ENCODE data around the gene PPP2R2C. TPM values are rescaled to one million over a fixed set of nuclear protein-coding genes. Genes with fewer than 3 reads are reported as not detected.

PPP2R2C gene
- total RNA-seq, 1 experiment from 2014 or later = 0.03 TPM

- DNase-seq (ENCODE audit: low spot score) = no peak
These were observed 45.6 kb downstream of the PPP2R2C start for GRCh38 chr4:6426571-6427438.

GRCh38 chr4:6425911-6426310 lies 46.5 kb downstream of the PPP2R2C start:
- DNase-seq (ENCODE audit: low spot score) = no peak

GRCh38 chr4:6425336-6425735 lies 47.1 kb downstream of the PPP2R2C start:
- DNase-seq (ENCODE audit: low spot score) = no peak

GRCh38 chr4:6424425-6424824 lies 48.0 kb downstream of the PPP2R2C start:
- DNase-seq (ENCODE audit: low spot score) = no peak

GRCh38 chr4:6423575-6423974 lies 48.8 kb downstream of the PPP2R2C start:
- DNase-seq (ENCODE audit: low spot score) = no peak

DNA sequence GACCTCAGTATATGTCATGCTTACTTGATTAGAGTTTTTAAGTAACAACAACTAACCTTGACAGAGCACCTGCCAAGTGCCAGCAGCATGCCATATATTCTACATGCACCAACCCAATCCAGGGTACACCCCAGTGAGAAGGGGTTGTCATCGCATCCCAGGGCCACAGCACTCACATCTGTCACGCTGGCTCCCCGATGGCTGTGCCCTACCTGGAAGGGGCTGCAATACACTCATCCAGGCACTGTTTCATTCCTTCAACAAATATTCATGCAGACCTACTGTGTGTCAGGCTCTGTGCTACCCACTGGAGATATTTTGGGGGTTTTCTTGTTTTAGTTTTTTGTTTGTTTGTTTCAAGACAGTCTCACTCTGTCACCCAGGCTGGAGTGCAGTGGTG lies 49.5 kb downstream of the PPP2R2C start:
- no peak for DNase-seq (ENCODE audit: low spot score)

DNA sequence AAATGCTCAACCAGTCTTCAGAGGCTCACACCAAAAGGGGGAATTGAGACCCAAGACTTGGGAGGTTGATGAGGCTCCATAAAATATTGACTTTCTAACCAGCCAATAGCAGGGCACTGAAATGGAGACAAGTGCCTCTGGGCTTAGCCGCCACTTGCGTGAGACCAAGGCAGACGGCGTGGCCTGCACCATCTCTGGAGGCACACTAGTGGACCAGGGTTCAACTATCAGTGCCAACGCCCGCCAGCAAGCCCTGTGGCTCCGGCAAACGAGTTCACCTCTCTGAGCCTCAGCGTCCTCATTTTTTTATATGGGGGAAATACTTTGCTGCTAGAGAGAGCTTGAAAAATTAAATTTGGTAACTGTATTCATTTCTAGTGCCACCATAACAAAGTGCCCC lies 50.3 kb downstream of the PPP2R2C start:
- no peak for DNase-seq (ENCODE audit: low spot score)

DNA sequence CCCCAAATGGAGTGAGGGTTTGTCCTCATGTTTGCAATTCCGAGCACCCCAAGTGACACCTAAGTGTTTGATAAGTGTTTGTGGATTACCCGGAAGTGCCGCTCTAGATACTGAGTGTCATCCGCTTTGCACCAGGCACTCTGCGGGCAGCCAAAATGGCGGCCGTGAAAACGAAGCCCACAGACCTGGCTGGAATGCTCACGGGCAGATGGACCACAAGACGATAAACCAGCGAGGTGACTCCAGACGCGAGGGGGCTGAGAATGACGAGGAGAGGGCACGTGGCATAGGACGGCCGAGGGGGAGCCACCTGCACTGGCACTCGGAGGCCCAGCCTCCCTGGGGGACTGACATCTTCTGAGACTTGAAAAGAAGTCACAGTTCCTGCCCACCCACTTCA lies 51.0 kb downstream of the PPP2R2C start:
- no peak for DNase-seq (ENCODE audit: low spot score)

DNA sequence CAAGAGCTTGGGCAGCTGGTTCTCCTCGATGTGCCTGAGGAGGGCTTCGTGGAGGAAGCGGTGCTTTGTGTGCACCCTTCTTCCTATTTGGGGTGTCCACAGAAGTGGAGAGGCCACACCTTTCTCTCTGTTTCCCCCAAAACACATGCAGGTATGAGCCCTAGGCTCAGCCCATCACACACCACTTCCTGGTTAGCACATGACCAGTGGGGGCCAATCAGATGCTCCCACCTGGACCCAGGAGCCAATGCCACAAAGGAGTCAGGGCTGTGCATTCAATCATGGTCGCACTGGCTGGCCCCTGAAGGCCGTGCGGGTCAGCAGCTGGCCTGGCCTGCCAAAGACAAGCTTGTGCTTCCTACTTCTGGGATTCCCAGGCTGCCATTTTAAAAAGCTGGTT lies 51.4 kb downstream of the PPP2R2C start:
- no peak for DNase-seq (ENCODE audit: low spot score)

DNA sequence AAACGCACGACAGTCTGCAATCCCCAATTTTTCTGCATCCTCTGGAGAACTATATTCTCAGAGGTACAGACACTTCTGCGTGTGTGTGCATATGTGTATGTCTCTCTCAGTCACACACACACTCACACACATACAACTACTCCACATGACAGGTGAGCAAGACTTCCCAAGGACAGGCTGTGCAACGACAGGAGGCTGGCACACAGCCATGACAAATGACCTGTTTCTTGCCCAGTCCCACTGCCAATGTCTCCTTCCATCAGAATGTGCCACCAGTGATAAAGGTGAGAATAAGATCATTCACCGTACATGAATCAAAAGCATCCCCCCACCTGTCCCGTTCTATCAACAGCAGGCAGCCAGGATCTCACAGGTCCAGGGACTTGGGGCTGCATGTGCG lies 52.4 kb downstream of the PPP2R2C start:
- no peak for DNase-seq (ENCODE audit: low spot score)

DNA sequence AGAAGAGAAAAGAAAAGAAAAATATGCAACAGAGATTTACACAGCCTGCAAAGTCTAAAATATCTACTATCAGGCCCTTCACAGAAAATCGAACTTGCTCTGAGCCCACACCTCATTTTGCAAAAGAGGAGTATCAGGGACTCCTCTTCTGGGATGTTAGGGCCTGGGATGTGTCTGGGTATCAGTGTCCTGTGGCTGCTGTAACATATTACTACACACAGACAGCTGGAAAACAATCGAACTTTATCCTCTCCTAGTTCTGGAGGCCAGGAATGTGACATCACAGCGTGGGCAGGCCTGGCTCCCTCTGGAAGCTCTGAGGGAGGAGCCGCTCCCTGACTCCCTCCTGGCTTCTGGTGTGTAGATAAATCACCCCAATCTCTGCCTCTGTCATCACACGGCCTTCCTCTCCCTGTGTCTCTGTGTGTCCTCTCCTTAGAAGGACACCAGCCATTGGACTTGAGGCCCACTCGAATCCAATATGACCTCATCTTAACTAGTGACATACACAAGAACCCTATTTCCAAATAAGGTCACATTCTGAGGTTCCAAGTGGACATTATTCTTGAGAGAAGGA lies 52.9 kb downstream of the PPP2R2C start:
- DNase-seq (ENCODE audit: low spot score) = no peak

DNA sequence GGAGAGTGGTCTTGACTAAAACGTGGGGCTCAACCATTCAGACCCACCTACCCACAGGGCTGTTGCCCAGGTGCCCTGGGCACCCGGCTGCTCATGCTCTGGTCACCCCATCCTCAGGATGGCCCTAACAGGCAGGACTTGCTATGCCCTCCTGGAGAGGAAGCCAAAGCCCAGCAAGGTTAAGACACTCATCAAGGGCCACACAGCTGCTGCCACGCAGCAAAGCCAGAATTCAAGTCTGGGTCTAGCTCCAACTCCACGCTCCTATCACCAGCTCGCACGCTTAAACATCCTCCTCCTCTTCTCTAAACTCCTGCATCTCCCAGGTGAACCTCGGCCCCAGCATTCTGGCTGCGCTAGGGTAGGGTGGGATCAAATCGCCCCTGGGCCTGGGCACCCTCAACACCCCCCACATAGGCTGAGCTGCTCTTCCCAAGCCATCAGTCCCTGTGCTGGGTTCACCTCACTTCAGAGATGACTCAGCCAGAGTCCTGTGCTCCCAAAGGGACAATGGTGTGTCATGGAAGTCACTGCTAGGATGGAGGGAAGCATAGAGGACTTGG lies 54.1 kb downstream of the PPP2R2C start:
- no peak for DNase-seq (ENCODE audit: low spot score)

- no peak for DNase-seq (ENCODE audit: low spot score)
These were observed 54.8 kb downstream of the PPP2R2C start for GRCh38 chr4:6417516-6418050.

- DNase-seq (ENCODE audit: low spot score) = no peak
These were observed 55.7 kb downstream of the PPP2R2C start for GRCh38 chr4:6416518-6417286.

DNA sequence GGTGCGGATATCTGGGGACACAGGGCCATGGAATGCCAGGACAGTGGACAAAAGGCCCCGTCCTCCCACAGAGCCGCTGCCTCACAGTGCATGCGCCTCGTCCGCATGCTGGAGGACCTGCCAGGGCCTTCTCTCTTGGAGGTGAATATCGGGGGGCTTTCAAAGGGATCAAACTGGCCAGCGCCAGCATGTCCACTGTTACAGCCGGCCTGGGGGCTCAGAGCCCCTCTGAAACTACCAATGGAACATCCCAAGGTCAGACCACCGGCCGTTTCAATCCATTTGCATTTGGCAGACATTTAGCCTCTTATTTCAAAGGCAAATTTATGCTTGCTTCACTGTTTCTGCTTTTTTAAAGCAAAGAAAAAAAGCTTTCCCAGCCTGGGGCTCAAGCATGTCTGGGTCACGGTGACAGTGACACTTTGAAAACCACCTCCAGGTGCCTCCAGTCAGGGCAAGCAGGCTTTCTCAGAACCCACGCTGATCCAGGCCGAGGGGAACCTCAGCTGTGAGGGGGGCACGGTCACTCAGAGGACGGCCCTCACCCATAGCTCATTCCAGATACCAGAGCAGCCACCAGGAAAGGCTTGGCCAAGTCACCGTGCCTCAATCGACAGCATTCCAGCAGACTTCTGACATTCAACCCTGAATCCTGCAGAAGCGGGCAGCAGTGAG lies 57.2 kb downstream of the PPP2R2C start:
- no peak for DNase-seq (ENCODE audit: low spot score)

DNA sequence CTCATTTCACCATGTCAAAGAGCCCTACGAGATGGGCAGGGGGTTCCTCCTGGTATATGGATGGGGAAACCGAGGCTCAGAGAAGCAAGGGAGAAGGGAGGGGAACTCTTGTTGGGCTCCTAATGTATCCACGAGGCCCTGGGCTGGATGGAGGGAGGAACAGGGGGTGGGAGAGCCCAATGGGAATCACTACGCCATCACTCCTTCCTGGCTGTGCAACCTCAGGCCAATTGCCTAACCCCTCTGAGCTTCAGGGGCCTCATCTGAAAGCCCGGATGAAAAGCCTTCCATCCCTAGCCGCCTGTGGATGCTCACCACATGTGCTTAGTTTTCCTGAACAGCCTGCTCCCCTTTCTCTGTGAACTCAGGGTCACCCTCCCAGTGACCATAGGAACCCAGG lies 57.8 kb downstream of the PPP2R2C start:
- DNase-seq (ENCODE audit: low spot score) = no peak

GRCh38 chr4:6410664-6411063 lies 61.8 kb downstream of the PPP2R2C start:
- DNase-seq (ENCODE audit: low spot score) = no peak

DNA sequence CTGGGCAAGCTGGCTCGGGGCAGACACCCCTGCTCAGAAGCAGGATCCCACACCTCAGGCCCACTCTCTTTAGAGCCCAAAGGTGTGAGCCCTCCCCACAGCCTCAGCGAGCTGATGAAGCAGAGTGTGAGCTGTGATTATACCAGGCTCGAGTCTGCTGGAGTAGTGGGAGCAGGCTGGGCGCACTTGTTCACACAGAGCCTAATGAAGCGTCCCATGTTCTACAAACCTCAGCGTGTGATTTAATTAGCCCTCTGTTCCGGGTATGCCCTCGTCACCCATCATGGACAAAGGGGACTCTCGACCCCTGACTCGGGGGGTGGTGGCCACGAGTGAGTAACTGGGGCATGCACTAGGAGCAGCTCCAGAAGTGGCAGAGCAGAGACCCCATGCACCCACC lies 62.3 kb downstream of the PPP2R2C start:
- no peak for DNase-seq (ENCODE audit: low spot score)

- no peak for DNase-seq (ENCODE audit: low spot score)
These were observed 63.0 kb downstream of the PPP2R2C start for GRCh38 chr4:6409381-6409780.

- DNase-seq (ENCODE audit: low spot score) = no peak
These were observed 64.2 kb downstream of the PPP2R2C start for GRCh38 chr4:6408263-6408662.

DNA sequence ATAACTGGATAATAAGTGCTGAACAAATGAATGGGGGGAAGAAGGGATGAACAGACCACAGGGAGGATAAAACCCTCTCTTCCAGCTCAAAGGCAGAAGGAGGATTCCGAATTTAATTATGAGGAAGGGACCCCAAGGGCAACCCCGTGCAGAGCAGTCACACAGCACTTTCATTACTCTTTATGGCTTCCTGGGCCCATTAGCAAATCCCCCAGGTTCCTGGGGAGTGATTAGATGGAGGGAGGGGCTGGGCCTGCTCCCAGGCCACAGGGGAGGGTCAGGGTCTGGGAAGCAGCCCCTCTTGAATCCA lies 67.1 kb downstream of the PPP2R2C start:
- no peak for DNase-seq (ENCODE audit: low spot score)
